Measurements from ENCODE around the gene FGGY.

DNA sequence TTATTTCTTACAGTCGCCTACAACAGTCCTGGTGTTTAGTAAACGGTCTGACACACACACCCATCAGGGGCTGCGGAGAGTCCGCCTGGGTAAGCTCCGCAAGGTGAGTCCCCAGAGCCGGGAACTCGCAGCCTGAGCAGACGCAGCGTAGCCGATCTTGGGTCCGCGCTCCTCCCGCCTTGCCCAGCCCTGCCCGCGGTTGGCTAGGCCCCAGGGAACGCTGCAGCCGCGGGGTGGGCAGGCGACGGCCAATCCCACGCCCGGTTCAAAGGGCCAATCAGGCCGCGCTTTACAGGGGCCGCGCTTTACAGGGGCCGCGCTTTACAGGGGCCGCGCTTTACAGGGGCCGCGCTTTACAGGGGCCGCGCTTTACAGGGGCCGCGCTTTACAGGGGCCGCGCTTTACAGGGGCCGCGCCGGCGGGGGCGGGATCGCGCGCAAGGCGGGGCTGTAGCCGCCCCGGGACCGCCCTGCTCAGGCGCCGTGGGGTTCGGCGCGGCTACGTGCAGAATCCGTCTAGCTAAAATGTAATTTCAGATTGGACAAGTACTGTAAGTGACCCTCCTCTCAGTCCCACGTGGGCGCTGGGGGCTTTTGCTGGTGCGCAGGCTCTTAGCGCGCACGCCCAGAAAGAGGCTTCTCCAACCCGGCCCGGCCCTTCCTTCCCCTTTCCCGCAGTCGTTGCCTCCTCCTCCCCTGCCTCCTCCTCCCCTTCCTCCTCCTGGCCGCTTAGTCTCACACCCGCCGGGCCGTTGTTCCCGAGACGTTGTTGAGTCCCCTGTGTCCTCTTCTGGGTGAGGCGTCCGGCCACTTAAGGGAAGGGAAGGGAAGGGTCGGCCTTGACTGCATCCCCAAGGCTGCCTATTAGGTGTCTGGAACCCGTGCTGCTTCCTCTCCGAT is at the start of gene FGGY:
- TF ChIP-seq POLR2A (IDR thresholded peaks at IDR 0.05; ENCODE audit: extremely low read depth, insufficient read length) = peak; percentile 80
- TF ChIP-seq, protein P1, sequence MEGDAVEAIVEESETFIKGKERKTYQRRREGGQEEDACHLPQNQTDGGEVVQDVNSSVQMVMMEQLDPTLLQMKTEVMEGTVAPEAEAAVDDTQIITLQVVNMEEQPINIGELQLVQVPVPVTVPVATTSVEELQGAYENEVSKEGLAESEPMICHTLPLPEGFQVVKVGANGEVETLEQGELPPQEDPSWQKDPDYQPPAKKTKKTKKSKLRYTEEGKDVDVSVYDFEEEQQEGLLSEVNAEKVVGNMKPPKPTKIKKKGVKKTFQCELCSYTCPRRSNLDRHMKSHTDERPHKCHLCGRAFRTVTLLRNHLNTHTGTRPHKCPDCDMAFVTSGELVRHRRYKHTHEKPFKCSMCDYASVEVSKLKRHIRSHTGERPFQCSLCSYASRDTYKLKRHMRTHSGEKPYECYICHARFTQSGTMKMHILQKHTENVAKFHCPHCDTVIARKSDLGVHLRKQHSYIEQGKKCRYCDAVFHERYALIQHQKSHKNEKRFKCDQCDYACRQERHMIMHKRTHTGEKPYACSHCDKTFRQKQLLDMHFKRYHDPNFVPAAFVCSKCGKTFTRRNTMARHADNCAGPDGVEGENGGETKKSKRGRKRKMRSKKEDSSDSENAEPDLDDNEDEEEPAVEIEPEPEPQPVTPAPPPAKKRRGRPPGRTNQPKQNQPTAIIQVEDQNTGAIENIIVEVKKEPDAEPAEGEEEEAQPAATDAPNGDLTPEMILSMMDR (IDR thresholded peaks at IDR 0.05; ENCODE audit: low read depth, low read length) = no peak
- TF ChIP-seq MYC (IDR thresholded peaks at IDR 0.05; ENCODE audit: low read depth, low read length) = peak; percentile 84
